ENCODE measurements around the gene MOSPD2. TPM values are rescaled to one million over a fixed set of nuclear protein-coding genes. Genes with fewer than 3 reads are reported as not detected.

MOSPD2 gene
- total and polyA plus RNA-seq, 2 donors (not counting 3 experiments of a cell fraction or from before 2014, with no cell fraction given) = 4.9 to 14.9 TPM

GRCh38 chrX:14843666-14844065, 29.6 kb upstream of the MOSPD2 start:
- no peak for FAIRE-seq

More at GRCh38 chrX:14843666-14844065, 29.6 kb upstream of the MOSPD2 start:
- BruUV-seq (replicated peaks) = no TSS peak
- Histone ChIP-seq H3K9me1 (replicated peaks; ENCODE audit: control insufficient read depth, extremely low read depth, insufficient read depth, low read length) (no peaks in the 10 kb centered on the region), H2AFZ (ENCODE audit: low read depth, low read length) (no peak overlapping the region), H3K4me1 (ENCODE audit: control insufficient read depth, extremely low read depth, insufficient read depth, low read length) (no peaks in the 10 kb centered on the region), H3K4me2 (ENCODE audit: insufficient read depth, low read length) (no peak overlapping the region), H3K27me3 (ENCODE audit: control insufficient read depth in 2 of 2, insufficient read depth in 2 of 2, low read length in 2 of 2) (no peaks in the 10 kb centered on the region), H3K9ac (replicated peaks; ENCODE audit: extremely low read depth, insufficient read depth, low read length) (no peak overlapping the region), H3K9me3 (replicated peaks; ENCODE audit: control insufficient read depth, insufficient read depth, low read length) (no peaks in the 10 kb centered on the region), H4K20me1 (replicated peaks; ENCODE audit: control insufficient read depth, extremely low read depth, insufficient read depth, low read length) (no peaks in the 10 kb centered on the region), H3K79me2 (ENCODE audit: control insufficient read depth, insufficient read depth, low read length) (no peaks in the 10 kb centered on the region), H3K27ac (ENCODE audit: insufficient read depth, low read depth, low read length) (no peak overlapping the region), H3K4me3 (replicated peaks in 1 of 3; ENCODE audit: insufficient read depth in 1 of 3, low read depth in 1 of 3, low read length in 3 of 3) (no peak overlapping the region), H3K36me3 (ENCODE audit: control insufficient read depth in 2 of 2, extremely low read depth in 1 of 2, insufficient read depth in 2 of 2, low read length in 2 of 2) (no peaks in the 10 kb centered on the region)
- dilution Hi-C loops (cut with MboI; ENCODE audit: extremely low pct_ligation_motif_present, low sequenced_read_pairs) (no loop called here), intact Hi-C loops (cut with micrococcal nuclease) (no loop called here)
- POLR2A ChIA-PET = no interaction called here
- TF ChIP-seq POLR2A (IDR thresholded peaks at IDR 0.05; ENCODE audit: low read depth, low read length) = no peak
- TF ChIP-seq FOS (IDR thresholded peaks at IDR 0.05; ENCODE audit: borderline replicate concordance, insufficient read depth, low read length) = no peak
- TF ChIP-seq MAX (IDR thresholded peaks at IDR 0.05; ENCODE audit: insufficient read depth, insufficient read length) = no peak
- TF ChIP-seq POLR2AphosphoS5 (IDR thresholded peaks at IDR 0.05; ENCODE audit: insufficient read depth, low read depth, low read length) = no peak
- TF ChIP-seq GATA2 (IDR thresholded peaks at IDR 0.05; ENCODE audit: insufficient read depth, insufficient read length, low read depth, low read length) = no peak
- TF ChIP-seq JUN (IDR thresholded peaks at IDR 0.05; ENCODE audit: borderline replicate concordance, insufficient read depth, insufficient read length, low read depth) = no peak
- TF ChIP-seq, protein P1, sequence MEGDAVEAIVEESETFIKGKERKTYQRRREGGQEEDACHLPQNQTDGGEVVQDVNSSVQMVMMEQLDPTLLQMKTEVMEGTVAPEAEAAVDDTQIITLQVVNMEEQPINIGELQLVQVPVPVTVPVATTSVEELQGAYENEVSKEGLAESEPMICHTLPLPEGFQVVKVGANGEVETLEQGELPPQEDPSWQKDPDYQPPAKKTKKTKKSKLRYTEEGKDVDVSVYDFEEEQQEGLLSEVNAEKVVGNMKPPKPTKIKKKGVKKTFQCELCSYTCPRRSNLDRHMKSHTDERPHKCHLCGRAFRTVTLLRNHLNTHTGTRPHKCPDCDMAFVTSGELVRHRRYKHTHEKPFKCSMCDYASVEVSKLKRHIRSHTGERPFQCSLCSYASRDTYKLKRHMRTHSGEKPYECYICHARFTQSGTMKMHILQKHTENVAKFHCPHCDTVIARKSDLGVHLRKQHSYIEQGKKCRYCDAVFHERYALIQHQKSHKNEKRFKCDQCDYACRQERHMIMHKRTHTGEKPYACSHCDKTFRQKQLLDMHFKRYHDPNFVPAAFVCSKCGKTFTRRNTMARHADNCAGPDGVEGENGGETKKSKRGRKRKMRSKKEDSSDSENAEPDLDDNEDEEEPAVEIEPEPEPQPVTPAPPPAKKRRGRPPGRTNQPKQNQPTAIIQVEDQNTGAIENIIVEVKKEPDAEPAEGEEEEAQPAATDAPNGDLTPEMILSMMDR (IDR thresholded peaks at IDR 0.05; ENCODE audit: extremely low read depth in 1 of 2, insufficient read depth in 1 of 2, low read depth in 1 of 2, low read length in 2 of 2) = no peak
- no peak for TF ChIP-seq EZH2 (IDR thresholded peaks at IDR 0.05; ENCODE audit: borderline replicate concordance, low read depth, low read length, severe bottlenecking)
- TF ChIP-seq MYC (IDR thresholded peaks at IDR 0.05; ENCODE audit: low read depth, low read length) = no peak
- CTCF ChIA-PET = no interaction called here
- no peak for DNase-seq (ENCODE audit: low read depth, low spot score)

Measured in endothelial cell of umbilical vein (primary cell).